Caco-2 (cell line): ENCODE data around the gene TSPAN9. TPM values are rescaled to one million over a fixed set of nuclear protein-coding genes. Genes with fewer than 3 reads are reported as not detected.

Experiments
- BruUV-seq: library from RNA; stranded (reverse); fragments of 400-500 nt; replicated peaks from 2 replicates; lab custom pipeline; 2021; lab: Mats Ljungman, UMichigan
- CTCF ChIA-PET: fragments of 300-600 bp; sonication (Branson Sonifier 250); formaldehyde crosslinking; loops from one replicate; lab custom pipeline; 2022; ENCODE audit warnings: antibody characterized with exemption; lab: Charles Lee
- POLR2A ChIA-PET: fragments of 300-600 bp; sonication (Branson Sonifier 250); formaldehyde crosslinking; loops from one replicate; lab custom pipeline; 2022; ENCODE audit warnings: antibody characterized with exemption; lab: Charles Lee
- DNase-seq, 2 experiments: peaks; one replicate each; pipeline versions ENCODE4 v3.0.0 to v3.0.0-alpha.2; 2020 to 2022
- H3K27me3 ChIP-seq: replicated peaks from 2 replicates; pipeline ENCODE4 v1.6.0; 2011; ENCODE audit warnings: low read length; ENCODE audit not compliant: control insufficient read depth, insufficient read depth
- H3K36me3 ChIP-seq: 2 replicates; pipeline ENCODE4 v1.5.1; 2011; ENCODE audit warnings: low read length; ENCODE audit not compliant: control insufficient read depth, insufficient read depth
- H3K4me1 ChIP-seq: fragments of 250-450 bp; sonication (Bioruptor Pico); 2 replicates; pipeline ENCODE4 v1.5.1; 2020; ENCODE audit warnings: mild to moderate bottlenecking
- H3K4me3 ChIP-seq: 2 replicates; pipeline ENCODE4 v1.5.1; 2011; ENCODE audit warnings: low read depth, mild to moderate bottlenecking, control low read depth, low read length
- H3K9me3 ChIP-seq: fragments of 250-450 bp; sonication (Bioruptor Pico); 2 replicates; pipeline ENCODE4 v1.5.1; 2020; ENCODE audit warnings: mild to moderate bottlenecking, moderate library complexity
- H3K27ac Mint-ChIP-seq: one replicate; pipeline ENCODE4 v1.8.0; 2022; ENCODE audit warnings: mixed read lengths; ENCODE audit not compliant: unreplicated experiment
- H3K27me3 Mint-ChIP-seq: one replicate; pipeline ENCODE4 v1.8.0; 2022; ENCODE audit warnings: mixed read lengths; ENCODE audit not compliant: insufficient read depth, unreplicated experiment
- H3K36me3 Mint-ChIP-seq: one replicate; pipeline ENCODE4 v1.8.0; 2022; ENCODE audit warnings: mild to moderate bottlenecking, mixed read lengths; ENCODE audit not compliant: insufficient read depth, unreplicated experiment
- H3K4me1 Mint-ChIP-seq: one replicate; pipeline ENCODE4 v1.8.0; 2022; ENCODE audit warnings: low read depth, mixed read lengths; ENCODE audit not compliant: unreplicated experiment
- H3K4me3 Mint-ChIP-seq: one replicate; pipeline ENCODE4 v1.8.0; 2022; ENCODE audit warnings: mild to moderate bottlenecking, moderate library complexity, mixed read lengths; ENCODE audit not compliant: unreplicated experiment
- H3K9me3 Mint-ChIP-seq: one replicate; pipeline ENCODE4 v1.8.0; 2022; ENCODE audit warnings: mixed read lengths; ENCODE audit not compliant: unreplicated experiment
- intact Hi-C: fragments of 100-400 bp; cut with micrococcal nuclease; formaldehyde crosslinking; loops from one replicate; pipeline ENCODE4 v1.10.0; 2022; ENCODE audit not compliant: unreplicated experiment
- total RNA-seq: library from RNA; stranded (reverse); gene quantifications from 2 replicates; pipeline ENCODE4 v1.2.3, GENCODE V29; 2022
- TF ChIP-seq, protein P1 (sequence below), 2 experiments: fragments of 200-600 bp in 1 of 2; IDR thresholded peaks; 1 replicate in 1 of 2; 2 replicates in 1 of 2; pipeline versions ENCODE4 v1.5.1 to v1.8.0; 2011 to 2022; ENCODE audit warnings: antibody characterized with exemption in 1 of 2, control low read depth in 1 of 2, inconsistent platforms in 1 of 2, low read depth in 1 of 2, low read length in 1 of 2, mild to moderate bottlenecking in 1 of 2, moderate library complexity in 1 of 2; ENCODE audit not compliant: insufficient read depth in 1 of 2, severe bottlenecking in 1 of 2, unreplicated experiment in 1 of 2

Gene TSPAN9
- total RNA-seq, 1 experiment from 2014 or later, result 49.1 TPM

GRCh38 chr12:3122841-3123678 is 45.9 kb downstream of the TSPAN9 start:
- Histone ChIP-seq H3K27me3 (no peaks in the 10 kb centered on the region), H3K36me3 (0 out of 2 replicates have a peak, but pooled peaks cover 1% of the 10 kb centered on the region), H3K4me3 (no peak overlapping the region), H3K4me1 (no peaks in the 10 kb centered on the region), H3K9me3 (no peaks in the 10 kb centered on the region)
- H3K4me3 Mint-ChIP-seq, result no peak overlapping the region
- no peaks in the 10 kb centered on the region for H3K36me3 Mint-ChIP-seq
- no peaks in the 10 kb centered on the region for H3K4me1 Mint-ChIP-seq
- H3K9me3 Mint-ChIP-seq, result peaks cover 10% of the 10 kb centered on the region
- ChIA-PET POLR2A (no interaction called here), CTCF (interaction anchor here (0.6 to 1.7 kb wide), 2 partner anchors 18 to 50 kb away, joined by 3 to 6 read pairs; no protein-coding TSS in a partner anchor)
- no TSS peak for BruUV-seq
- no peaks in the 10 kb centered on the region for H3K27me3 Mint-ChIP-seq
- TF ChIP-seq, protein P1, sequence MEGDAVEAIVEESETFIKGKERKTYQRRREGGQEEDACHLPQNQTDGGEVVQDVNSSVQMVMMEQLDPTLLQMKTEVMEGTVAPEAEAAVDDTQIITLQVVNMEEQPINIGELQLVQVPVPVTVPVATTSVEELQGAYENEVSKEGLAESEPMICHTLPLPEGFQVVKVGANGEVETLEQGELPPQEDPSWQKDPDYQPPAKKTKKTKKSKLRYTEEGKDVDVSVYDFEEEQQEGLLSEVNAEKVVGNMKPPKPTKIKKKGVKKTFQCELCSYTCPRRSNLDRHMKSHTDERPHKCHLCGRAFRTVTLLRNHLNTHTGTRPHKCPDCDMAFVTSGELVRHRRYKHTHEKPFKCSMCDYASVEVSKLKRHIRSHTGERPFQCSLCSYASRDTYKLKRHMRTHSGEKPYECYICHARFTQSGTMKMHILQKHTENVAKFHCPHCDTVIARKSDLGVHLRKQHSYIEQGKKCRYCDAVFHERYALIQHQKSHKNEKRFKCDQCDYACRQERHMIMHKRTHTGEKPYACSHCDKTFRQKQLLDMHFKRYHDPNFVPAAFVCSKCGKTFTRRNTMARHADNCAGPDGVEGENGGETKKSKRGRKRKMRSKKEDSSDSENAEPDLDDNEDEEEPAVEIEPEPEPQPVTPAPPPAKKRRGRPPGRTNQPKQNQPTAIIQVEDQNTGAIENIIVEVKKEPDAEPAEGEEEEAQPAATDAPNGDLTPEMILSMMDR (IDR thresholded peaks at IDR 0.05; ENCODE audit: insufficient read depth in 1 of 2, low read depth in 1 of 2, low read length in 1 of 2, severe bottlenecking in 1 of 2, unreplicated experiment in 1 of 2), result no peak
- H3K27ac Mint-ChIP-seq, result no peak overlapping the region
- intact Hi-C loops, result no loop called here
- DNase-seq, result no peak

DNA sequence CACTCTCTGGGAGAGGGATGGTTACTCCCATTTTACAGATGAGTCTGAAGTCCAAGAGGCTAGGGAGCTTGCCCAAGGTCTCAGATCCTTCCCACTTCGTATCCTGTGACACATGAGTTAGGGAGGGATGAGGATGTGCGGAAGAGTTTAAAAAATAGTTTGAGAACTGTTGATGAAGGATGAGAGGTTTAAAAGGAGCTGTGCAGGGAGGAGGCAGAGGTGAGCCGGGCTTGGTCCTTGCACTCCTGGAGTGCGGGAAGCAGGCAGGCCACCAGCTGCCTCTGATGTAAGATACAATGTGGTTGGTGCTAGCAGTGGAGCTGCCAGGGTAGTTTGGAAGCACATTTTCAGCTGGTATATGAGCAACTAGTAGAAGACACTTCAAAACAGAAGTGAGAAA is 46.5 kb downstream of the TSPAN9 start:
- Histone ChIP-seq H3K4me3 (no peak overlapping the region), H3K9me3 (no peaks in the 10 kb centered on the region), H3K36me3 (0 out of 2 replicates have a peak, but pooled peaks cover 1% of the 10 kb centered on the region), H3K27me3 (no peaks in the 10 kb centered on the region), H3K4me1 (no peaks in the 10 kb centered on the region)
- DNase-seq, result no peak
- Mint-ChIP-seq H3K27me3 (no peaks in the 10 kb centered on the region), H3K27ac (no peak overlapping the region), H3K4me3 (no peak overlapping the region), H3K9me3 (peaks cover 10% of the 10 kb centered on the region), H3K4me1 (no peaks in the 10 kb centered on the region), H3K36me3 (no peaks in the 10 kb centered on the region)
- CTCF ChIA-PET, result interaction anchor here (0.8 to 1.7 kb wide), 2 partner anchors 12 to 50 kb away, joined by 3 to 6 read pairs; no protein-coding TSS in a partner anchor
- no TSS peak for BruUV-seq
- TF ChIP-seq, protein P1 (IDR thresholded peaks at IDR 0.05; ENCODE audit: insufficient read depth in 1 of 2, low read depth in 1 of 2, low read length in 1 of 2, severe bottlenecking in 1 of 2, unreplicated experiment in 1 of 2), result no peak
- POLR2A ChIA-PET, result no interaction called here
- intact Hi-C loops, result loop anchor here (2.0 kb wide), 1 partner anchor 19 kb away; no protein-coding TSS in a partner anchor

- BruUV-seq, result no TSS peak
- TF ChIP-seq, protein P1 (IDR thresholded peaks at IDR 0.05; ENCODE audit: insufficient read depth in 1 of 2, low read depth in 1 of 2, low read length in 1 of 2, severe bottlenecking in 1 of 2, unreplicated experiment in 1 of 2), result no peak
- DNase-seq, result no peak
- Histone ChIP-seq H3K27me3 (no peaks in the 10 kb centered on the region), H3K4me1 (no peaks in the 10 kb centered on the region), H3K36me3 (0 out of 2 replicates have a peak, but pooled peaks cover 1% of the 10 kb centered on the region), H3K4me3 (no peak overlapping the region), H3K9me3 (no peaks in the 10 kb centered on the region)
- CTCF ChIA-PET, result no interaction called here
- H3K27ac Mint-ChIP-seq, result no peak overlapping the region
- H3K4me1 Mint-ChIP-seq, result no peaks in the 10 kb centered on the region
- no peaks in the 10 kb centered on the region for H3K27me3 Mint-ChIP-seq
- H3K36me3 Mint-ChIP-seq, result no peaks in the 10 kb centered on the region
- H3K9me3 Mint-ChIP-seq, result peaks cover 10% of the 10 kb centered on the region
- POLR2A ChIA-PET, result no interaction called here
- no peak overlapping the region for H3K4me3 Mint-ChIP-seq
- intact Hi-C loops, result loop anchor here (2.0 kb wide), 1 partner anchor 20 kb away; no protein-coding TSS in a partner anchor
Measured at GRCh38 chr12:3124917-3125316, 47.7 kb downstream of the TSPAN9 start.
